GM23338 (cell line): ENCODE measurements around the gene FCHSD2. TPM values are rescaled to one million over a fixed set of nuclear protein-coding genes. Genes with fewer than 3 reads are reported as not detected.
"Not testable (repeated sequence)": the region's sequence is repeated elsewhere in the genome, so short reads cannot be mapped to it uniquely, and the experiment has no call there.

ENCODE experiments used
- ATAC-seq: fragments of 200-7000 bp; cut with Tn5 transposase; 3 replicates; pipeline ENCODE4 v1.9.1; 2020
- DNase-seq: peaks from one replicate; pipeline ENCODE4 v3.0.0-alpha.2; 2015; ENCODE audit warnings: low spot score
- H2AFZ ChIP-seq: fragments of 200-600 bp; sonication (generic); 2 replicates; pipeline ENCODE4 v1.8.0; 2016; ENCODE audit warnings: antibody characterized with exemption, mild to moderate bottlenecking, moderate library complexity
- H3F3A ChIP-seq: fragments of 200-600 bp; sonication (generic); replicated peaks from 2 replicates; pipeline ENCODE4 v1.8.0; 2017; ENCODE audit warnings: antibody characterized with exemption, mixed run types, low read depth
- H3K27ac ChIP-seq: fragments of 200-600 bp; sonication (generic); 2 replicates; pipeline ENCODE4 v1.6.1; 2016; ENCODE audit warnings: low read depth
- H3K27me3 ChIP-seq: fragments of 200-600 bp; sonication (generic); 2 replicates; pipeline ENCODE4 v1.8.0; 2016; ENCODE audit warnings: mild to moderate bottlenecking, mixed run types, moderate library complexity; ENCODE audit not compliant: insufficient read depth
- H3K36me3 ChIP-seq: fragments of 200-600 bp; sonication (generic); 2 replicates; pipeline ENCODE4 v1.8.0; 2016; ENCODE audit warnings: mild to moderate bottlenecking; ENCODE audit not compliant: insufficient read depth
- H3K4me1 ChIP-seq: fragments of 200-600 bp; sonication (generic); 2 replicates; pipeline ENCODE4 v1.8.0; 2016; ENCODE audit warnings: mild to moderate bottlenecking, moderate library complexity; ENCODE audit not compliant: insufficient read depth
- H3K4me2 ChIP-seq: fragments of 200-600 bp; sonication (generic); 2 replicates; pipeline ENCODE4 v1.7.1; 2017; ENCODE audit warnings: mixed run types
- H3K4me3 ChIP-seq: fragments of 200-600 bp; sonication (generic); 2 replicates; pipeline ENCODE4 v1.6.1; 2016; ENCODE audit warnings: mixed run types
- H3K79me2 ChIP-seq: fragments of 200-600 bp; sonication (generic); replicated peaks from 2 replicates; pipeline ENCODE4 v1.8.0; 2017; ENCODE audit warnings: mild to moderate bottlenecking; ENCODE audit not compliant: insufficient read depth
- H3K9me2 ChIP-seq: fragments of 200-600 bp; sonication (generic); 2 replicates; pipeline ENCODE4 v1.8.0; 2017; ENCODE audit not compliant: insufficient read depth
- H4K20me1 ChIP-seq: fragments of 200-600 bp; sonication (generic); replicated peaks from 2 replicates; pipeline ENCODE4 v1.8.0; 2017; ENCODE audit warnings: mild to moderate bottlenecking; ENCODE audit not compliant: insufficient read depth
- H3K27ac Mint-ChIP-seq: 2 replicates; pipeline ENCODE4 v1.8.0; 2020; ENCODE audit warnings: inconsistent platforms, mild to moderate bottlenecking, moderate library complexity, mixed read lengths
- H3K27me3 Mint-ChIP-seq: 3 replicates; pipeline ENCODE4 v1.8.0; 2022; ENCODE audit warnings: low read depth, mild to moderate bottlenecking, moderate library complexity, mixed read lengths, inconsistent platforms; ENCODE audit not compliant: insufficient read depth, poor library complexity
- H3K36me3 Mint-ChIP-seq: 3 replicates; pipeline ENCODE4 v1.8.0; 2021; ENCODE audit warnings: low read depth, mild to moderate bottlenecking, inconsistent platforms, moderate library complexity, mixed read lengths
- H3K4me1 Mint-ChIP-seq: 3 replicates; pipeline ENCODE4 v1.8.0; 2020; ENCODE audit warnings: mild to moderate bottlenecking, inconsistent platforms, mixed read lengths
- H3K4me3 Mint-ChIP-seq: 3 replicates; pipeline ENCODE4 v1.8.0; 2021; ENCODE audit warnings: moderate library complexity, mild to moderate bottlenecking, inconsistent platforms, mixed read lengths
- H3K9me3 Mint-ChIP-seq: 3 replicates; pipeline ENCODE4 v1.8.0; 2020; ENCODE audit warnings: moderate library complexity, mild to moderate bottlenecking, inconsistent platforms, mixed read lengths
- EZH2 ChIP-seq: fragments of 200-600 bp; sonication (generic); IDR thresholded peaks from one replicate; pipeline ENCODE4 v1.8.0; 2017; ENCODE audit warnings: antibody characterized with exemption, mild to moderate bottlenecking, low read depth; ENCODE audit not compliant: unreplicated experiment
- NANOG ChIP-seq: IDR thresholded peaks from 2 replicates; pipeline ENCODE4 v1.6.1; 2016; ENCODE audit warnings: antibody characterized with exemption, borderline replicate concordance
- ZNF331 ChIP-seq: fragments of 250-450 bp; sonication (Bioruptor Pico); IDR thresholded peaks from 2 replicates; pipeline ENCODE4 v1.5.0; 2020; ENCODE audit warnings: low read depth, mild to moderate bottlenecking, moderate library complexity
- polyA plus RNA-seq: library from polyadenylated mRNA; unstranded; fragments of >200 nt; fragmentation: Nextera tagmentation; extraction: Ambion mirVana; gene quantifications from 2 replicates; pipeline ENCODE4 v1.2.1, GENCODE V29; 2016
- total RNA-seq: library from RNA; depleted of rRNA; stranded (reverse); fragments of >200 nt; shearing (Covaris generic); gene quantifications from 2 replicates; pipeline ENCODE4 v1.2.3, GENCODE V29; 2014
- TF ChIP-seq, protein P1 (sequence below): fragments of 250-450 bp; sonication (Bioruptor Pico); IDR thresholded peaks from 2 replicates; pipeline ENCODE4 v1.5.0; 2020; ENCODE audit warnings: mild to moderate bottlenecking, moderate library complexity

FCHSD2 gene
- total and polyA plus RNA-seq, 2 experiments from 2014 or later: 3.6 to 5.2 TPM

DNA sequence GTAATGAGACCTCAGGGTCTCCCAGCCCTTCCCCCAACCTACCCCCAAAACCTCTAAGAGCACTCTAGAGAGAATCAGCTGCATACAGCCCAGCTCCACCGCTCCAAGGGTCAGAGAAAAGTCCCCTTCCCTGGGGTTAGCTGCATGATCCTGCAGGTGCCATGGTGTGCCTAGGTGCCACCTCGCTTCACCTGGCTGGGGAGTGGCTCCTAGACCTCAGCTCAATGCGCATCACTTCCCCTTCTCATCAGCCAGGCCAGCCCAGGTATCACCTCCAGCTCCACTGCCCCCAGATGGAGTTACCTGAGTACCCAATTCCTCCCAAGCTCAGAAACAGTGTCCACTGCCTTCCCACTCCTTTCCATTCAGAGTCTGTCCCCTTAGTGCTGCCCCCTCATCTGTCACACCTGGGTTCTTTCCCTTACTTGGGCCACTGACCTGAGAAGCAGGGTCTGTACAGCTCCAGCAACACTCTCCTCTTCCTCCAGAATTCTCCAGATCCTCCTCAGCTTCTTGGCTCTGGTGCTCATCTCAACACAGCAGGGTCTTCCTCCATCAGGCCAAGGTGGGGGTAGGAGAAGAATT lies 349.6 kb downstream of the FCHSD2 start:
- H3K4me3 ChIP-seq: no peak overlapping the region
- DNase-seq (no peak), ATAC-seq (no peak)
- H3K4me1 Mint-ChIP-seq: peaks cover 19% of the 10 kb centered on the region
- H3K9me3 Mint-ChIP-seq: no peaks in the 10 kb centered on the region
- H3K27ac ChIP-seq: no peak overlapping the region
- H3K4me1 ChIP-seq: peaks cover 9% of the 10 kb centered on the region
- no peaks in the 10 kb centered on the region for H3K79me2 ChIP-seq
- no peaks in the 10 kb centered on the region for H4K20me1 ChIP-seq
- H3F3A ChIP-seq: no peaks in the 10 kb centered on the region
- H3K27me3 ChIP-seq: no peaks in the 10 kb centered on the region
- no peaks in the 10 kb centered on the region for H3K36me3 ChIP-seq
- no peak overlapping the region for H2AFZ ChIP-seq
- no peak overlapping the region for H3K4me2 ChIP-seq
- no peak overlapping the region for H3K27ac Mint-ChIP-seq
- H3K4me3 Mint-ChIP-seq: no peak overlapping the region; the same call in 2 of the 3 replicates
- no peaks in the 10 kb centered on the region for H3K36me3 Mint-ChIP-seq
- no peaks in the 10 kb centered on the region for H3K9me2 ChIP-seq
- TF ChIP-seq, protein P1, sequence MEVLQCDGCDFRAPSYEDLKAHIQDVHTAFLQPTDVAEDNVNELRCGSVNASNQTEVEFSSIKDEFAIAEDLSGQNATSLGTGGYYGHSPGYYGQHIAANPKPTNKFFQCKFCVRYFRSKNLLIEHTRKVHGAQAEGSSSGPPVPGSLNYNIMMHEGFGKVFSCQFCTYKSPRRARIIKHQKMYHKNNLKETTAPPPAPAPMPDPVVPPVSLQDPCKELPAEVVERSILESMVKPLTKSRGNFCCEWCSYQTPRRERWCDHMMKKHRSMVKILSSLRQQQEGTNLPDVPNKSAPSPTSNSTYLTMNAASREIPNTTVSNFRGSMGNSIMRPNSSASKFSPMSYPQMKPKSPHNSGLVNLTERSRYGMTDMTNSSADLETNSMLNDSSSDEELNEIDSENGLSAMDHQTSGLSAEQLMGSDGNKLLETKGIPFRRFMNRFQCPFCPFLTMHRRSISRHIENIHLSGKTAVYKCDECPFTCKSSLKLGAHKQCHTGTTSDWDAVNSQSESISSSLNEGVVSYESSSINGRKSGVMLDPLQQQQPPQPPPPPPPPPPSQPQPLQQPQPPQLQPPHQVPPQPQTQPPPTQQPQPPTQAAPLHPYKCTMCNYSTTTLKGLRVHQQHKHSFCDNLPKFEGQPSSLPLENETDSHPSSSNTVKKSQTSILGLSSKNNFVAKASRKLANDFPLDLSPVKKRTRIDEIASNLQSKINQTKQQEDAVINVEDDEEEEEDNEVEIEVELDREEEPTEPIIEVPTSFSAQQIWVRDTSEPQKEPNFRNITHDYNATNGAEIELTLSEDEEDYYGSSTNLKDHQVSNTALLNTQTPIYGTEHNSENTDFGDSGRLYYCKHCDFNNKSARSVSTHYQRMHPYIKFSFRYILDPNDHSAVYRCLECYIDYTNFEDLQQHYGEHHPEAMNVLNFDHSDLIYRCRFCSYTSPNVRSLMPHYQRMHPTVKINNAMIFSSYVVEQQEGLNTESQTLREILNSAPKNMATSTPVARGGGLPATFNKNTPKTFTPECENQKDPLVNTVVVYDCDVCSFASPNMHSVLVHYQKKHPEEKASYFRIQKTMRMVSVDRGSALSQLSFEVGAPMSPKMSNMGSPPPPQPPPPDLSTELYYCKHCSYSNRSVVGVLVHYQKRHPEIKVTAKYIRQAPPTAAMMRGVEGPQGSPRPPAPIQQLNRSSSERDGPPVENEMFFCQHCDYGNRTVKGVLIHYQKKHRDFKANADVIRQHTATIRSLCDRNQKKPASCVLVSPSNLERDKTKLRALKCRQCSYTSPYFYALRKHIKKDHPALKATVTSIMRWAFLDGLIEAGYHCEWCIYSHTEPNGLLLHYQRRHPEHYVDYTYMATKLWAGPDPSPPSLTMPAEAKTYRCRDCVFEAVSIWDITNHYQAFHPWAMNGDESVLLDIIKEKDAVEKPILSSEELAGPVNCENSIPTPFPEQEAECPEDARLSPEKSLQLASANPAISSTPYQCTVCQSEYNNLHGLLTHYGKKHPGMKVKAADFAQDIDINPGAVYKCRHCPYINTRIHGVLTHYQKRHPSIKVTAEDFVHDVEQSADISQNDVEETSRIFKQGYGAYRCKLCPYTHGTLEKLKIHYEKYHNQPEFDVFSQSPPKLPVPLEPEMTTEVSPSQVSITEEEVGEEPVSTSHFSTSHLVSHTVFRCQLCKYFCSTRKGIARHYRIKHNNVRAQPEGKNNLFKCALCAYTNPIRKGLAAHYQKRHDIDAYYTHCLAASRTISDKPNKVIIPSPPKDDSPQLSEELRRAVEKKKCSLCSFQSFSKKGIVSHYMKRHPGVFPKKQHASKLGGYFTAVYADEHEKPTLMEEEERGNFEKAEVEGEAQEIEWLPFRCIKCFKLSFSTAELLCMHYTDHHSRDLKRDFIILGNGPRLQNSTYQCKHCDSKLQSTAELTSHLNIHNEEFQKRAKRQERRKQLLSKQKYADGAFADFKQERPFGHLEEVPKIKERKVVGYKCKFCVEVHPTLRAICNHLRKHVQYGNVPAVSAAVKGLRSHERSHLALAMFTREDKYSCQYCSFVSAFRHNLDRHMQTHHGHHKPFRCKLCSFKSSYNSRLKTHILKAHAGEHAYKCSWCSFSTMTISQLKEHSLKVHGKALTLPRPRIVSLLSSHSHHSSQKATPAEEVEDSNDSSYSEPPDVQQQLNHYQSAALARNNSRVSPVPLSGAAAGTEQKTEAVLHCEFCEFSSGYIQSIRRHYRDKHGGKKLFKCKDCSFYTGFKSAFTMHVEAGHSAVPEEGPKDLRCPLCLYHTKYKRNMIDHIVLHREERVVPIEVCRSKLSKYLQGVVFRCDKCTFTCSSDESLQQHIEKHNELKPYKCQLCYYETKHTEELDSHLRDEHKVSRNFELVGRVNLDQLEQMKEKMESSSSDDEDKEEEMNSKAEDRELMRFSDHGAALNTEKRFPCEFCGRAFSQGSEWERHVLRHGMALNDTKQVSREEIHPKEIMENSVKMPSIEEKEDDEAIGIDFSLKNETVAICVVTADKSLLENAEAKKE (CRISPR knock-in tag): no peak
- TF ChIP-seq EZH2 (no peak), ZNF331 (CRISPR knock-in tag) (no peak), NANOG (no peak)
- peaks cover 16% of the 10 kb centered on the region for H3K27me3 Mint-ChIP-seq

DNA sequence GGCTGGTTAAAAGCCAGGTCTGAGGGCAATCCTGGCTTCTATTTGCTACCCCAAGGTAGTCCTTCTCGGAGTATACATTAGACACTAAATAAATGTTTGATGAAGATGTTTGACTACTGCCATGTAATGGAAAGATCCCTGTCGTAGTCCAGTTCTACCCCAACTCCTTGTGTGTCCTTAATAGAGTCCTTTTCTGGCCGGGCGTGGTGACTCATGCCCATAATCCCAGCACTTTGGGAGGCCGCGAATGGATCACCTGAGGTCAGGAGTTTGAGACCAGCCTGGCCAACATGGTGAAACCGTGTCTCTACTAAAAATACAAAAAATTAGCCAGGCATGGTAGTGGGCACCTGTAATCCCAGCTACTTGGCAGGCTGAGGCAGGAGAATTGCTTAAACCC lies 350.9 kb downstream of the FCHSD2 start:
- H3K36me3 ChIP-seq, H3K36me3 Mint-ChIP-seq, H3K27ac ChIP-seq, H4K20me1 ChIP-seq, H3K79me2 ChIP-seq, H3K9me3 Mint-ChIP-seq, H3K4me3 Mint-ChIP-seq, ATAC-seq, H3K9me2 ChIP-seq, H3F3A ChIP-seq, H3K27ac Mint-ChIP-seq, H3K4me2 ChIP-seq, H2AFZ ChIP-seq, H3K4me3 ChIP-seq, DNase-seq, H3K27me3 ChIP-seq: not testable (repeated sequence)
- Mint-ChIP-seq H3K27me3 (peaks cover 22% of the 10 kb centered on the region), H3K4me1 (peaks cover 30% of the 10 kb centered on the region)
- H3K4me1 ChIP-seq: peaks cover 14% of the 10 kb centered on the region
